ENCODE results near the gene HEATR5A.
"Not testable (repeated sequence)": the region's sequence is repeated elsewhere in the genome, so short reads cannot be mapped to it uniquely, and the experiment has no call there.

The HEATR5A gene

DNA sequence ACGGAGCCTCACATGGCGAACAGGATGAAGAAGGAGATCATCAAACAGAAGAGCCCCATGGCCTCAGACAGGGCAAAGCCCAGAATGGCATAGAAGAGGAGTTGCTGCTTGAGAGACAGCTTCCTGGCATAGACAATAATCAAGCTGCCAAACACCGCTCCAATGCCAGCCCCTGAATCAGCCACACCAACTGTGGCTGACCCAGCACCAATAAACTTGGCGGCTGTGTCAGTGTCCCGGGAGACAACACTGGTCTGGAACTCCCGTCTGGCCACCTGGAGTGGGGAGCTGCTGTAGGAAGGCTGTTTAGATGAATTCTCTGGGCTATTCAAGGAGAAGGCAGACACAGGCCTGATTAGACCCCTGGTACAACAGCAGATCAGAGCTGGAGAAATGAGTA, 100.1 kb downstream of the HEATR5A start:
- H3K56ac ChIP-seq (ENCODE audit: low read length), result no peak overlapping the region
- H4K8ac ChIP-seq (ENCODE audit: low read depth, low read length), result no peak overlapping the region
- no peak overlapping the region for H4K5ac ChIP-seq (ENCODE audit: low read length)
- no peaks in the 10 kb centered on the region for H3K4me1 ChIP-seq (ENCODE audit: control insufficient read depth, low read depth, low read length)
- H3K18ac ChIP-seq (ENCODE audit: low read length), result no peak overlapping the region
- H3K27ac ChIP-seq (ENCODE audit: low read depth, low read length), result no peak overlapping the region
- no peak overlapping the region for H3K9ac ChIP-seq (ENCODE audit: low read length)
- H3K79me2 ChIP-seq (ENCODE audit: control insufficient read depth, insufficient read depth, low read length), result no peaks in the 10 kb centered on the region
- H3K4me2 ChIP-seq (ENCODE audit: low read length), result no peak overlapping the region
- H2BK120ac ChIP-seq (ENCODE audit: low read depth, low read length), result no peak overlapping the region
- no peak for DNase-seq
- WGBS (ENCODE audit: extremely low coverage, insufficient coverage, low lambda C conversion rate), result no CpG with 5 or more reads among the region's 6 CpGs
- no peak overlapping the region for H3K23ac ChIP-seq (ENCODE audit: low read length)
- H3K79me1 ChIP-seq (ENCODE audit: low read length), result no peaks in the 10 kb centered on the region
- no peak overlapping the region for H2BK15ac ChIP-seq (replicated peaks; ENCODE audit: low read depth)
- no peak overlapping the region for H3K4me3 ChIP-seq (ENCODE audit: low read length)
- H2AK5ac ChIP-seq (ENCODE audit: low read length), result no peak overlapping the region
- H2BK5ac ChIP-seq (ENCODE audit: low read length), result no peak overlapping the region
- H3K27me3 ChIP-seq (ENCODE audit: insufficient read depth, low read length, poor library complexity), result no peaks in the 10 kb centered on the region
- no peak overlapping the region for H3K4ac ChIP-seq (ENCODE audit: low read depth, low read length)
- no peaks in the 10 kb centered on the region for H3K36me3 ChIP-seq (ENCODE audit: control insufficient read depth, insufficient read depth, low read length)

- H3K79me2 ChIP-seq (ENCODE audit: control insufficient read depth, insufficient read depth, low read length), result no peaks in the 10 kb centered on the region
- H3K56ac ChIP-seq (ENCODE audit: low read length), result no peak overlapping the region
- H3K4ac ChIP-seq (ENCODE audit: low read depth, low read length), result no peak overlapping the region
- no peak overlapping the region for H4K8ac ChIP-seq (ENCODE audit: low read depth, low read length)
- H3K23ac ChIP-seq (ENCODE audit: low read length), result no peak overlapping the region
- H3K79me1 ChIP-seq (ENCODE audit: low read length), result no peaks in the 10 kb centered on the region
- H2BK15ac ChIP-seq (replicated peaks; ENCODE audit: low read depth), result no peak overlapping the region
- WGBS (ENCODE audit: extremely low coverage, insufficient coverage, low lambda C conversion rate), result no CpG with 5 or more reads among the region's 5 CpGs
- no peaks in the 10 kb centered on the region for H3K27me3 ChIP-seq (ENCODE audit: insufficient read depth, low read length, poor library complexity)
- H2AK5ac ChIP-seq (ENCODE audit: low read length), result no peak overlapping the region
- H3K18ac ChIP-seq (ENCODE audit: low read length), result no peak overlapping the region
- H2BK120ac ChIP-seq (ENCODE audit: low read depth, low read length), result no peak overlapping the region
- no peak overlapping the region for H2BK5ac ChIP-seq (ENCODE audit: low read length)
- no peak overlapping the region for H3K9ac ChIP-seq (ENCODE audit: low read length)
- H3K4me2 ChIP-seq (ENCODE audit: low read length), result no peak overlapping the region
- no peak overlapping the region for H3K4me3 ChIP-seq (ENCODE audit: low read length)
- H3K27ac ChIP-seq (ENCODE audit: low read depth, low read length), result no peak overlapping the region
- no peaks in the 10 kb centered on the region for H3K4me1 ChIP-seq (ENCODE audit: control insufficient read depth, low read depth, low read length)
- no peak overlapping the region for H4K5ac ChIP-seq (ENCODE audit: low read length)
- DNase-seq, result no peak
- no peaks in the 10 kb centered on the region for H3K36me3 ChIP-seq (ENCODE audit: control insufficient read depth, insufficient read depth, low read length)
Measured at GRCh38 chr14:31319701-31320100, 100.6 kb downstream of the HEATR5A start.

- Histone ChIP-seq H4K5ac (ENCODE audit: low read length) (no peak overlapping the region), H3K4me2 (ENCODE audit: low read length) (no peak overlapping the region), H3K23ac (ENCODE audit: low read length) (no peak overlapping the region), H2BK5ac (ENCODE audit: low read length) (no peak overlapping the region), H2BK15ac (replicated peaks; ENCODE audit: low read depth) (no peak overlapping the region), H3K79me1 (ENCODE audit: low read length) (no peaks in the 10 kb centered on the region), H3K4ac (ENCODE audit: low read depth, low read length) (no peak overlapping the region), H3K27me3 (ENCODE audit: insufficient read depth, low read length, poor library complexity) (no peaks in the 10 kb centered on the region), H3K36me3 (ENCODE audit: control insufficient read depth, insufficient read depth, low read length) (no peaks in the 10 kb centered on the region), H3K9ac (ENCODE audit: low read length) (no peak overlapping the region), H3K18ac (ENCODE audit: low read length) (no peak overlapping the region), H3K56ac (ENCODE audit: low read length) (no peak overlapping the region), H2AK5ac (ENCODE audit: low read length) (no peak overlapping the region), H3K4me3 (ENCODE audit: low read length) (no peak overlapping the region), H3K79me2 (ENCODE audit: control insufficient read depth, insufficient read depth, low read length) (no peaks in the 10 kb centered on the region), H4K8ac (ENCODE audit: low read depth, low read length) (no peak overlapping the region), H2BK120ac (ENCODE audit: low read depth, low read length) (no peak overlapping the region), H3K4me1 (ENCODE audit: control insufficient read depth, low read depth, low read length) (no peaks in the 10 kb centered on the region), H3K27ac (ENCODE audit: low read depth, low read length) (no peak overlapping the region)
- no peak for DNase-seq
- no CpG with 5 or more reads among the region's 1 CpG for WGBS (ENCODE audit: extremely low coverage, insufficient coverage, low lambda C conversion rate)
Measured at GRCh38 chr14:31312934-31313333, 107.4 kb downstream of the HEATR5A start.

- not testable (repeated sequence) for H3K9ac ChIP-seq (ENCODE audit: low read length); H3K79me2 ChIP-seq (ENCODE audit: control insufficient read depth, insufficient read depth, low read length); H3K23ac ChIP-seq (ENCODE audit: low read length); H3K56ac ChIP-seq (ENCODE audit: low read length); DNase-seq; H3K4me2 ChIP-seq (ENCODE audit: low read length); H2BK5ac ChIP-seq (ENCODE audit: low read length); H2BK120ac ChIP-seq (ENCODE audit: low read depth, low read length); H4K5ac ChIP-seq (ENCODE audit: low read length); H3K18ac ChIP-seq (ENCODE audit: low read length); H3K36me3 ChIP-seq (ENCODE audit: control insufficient read depth, insufficient read depth, low read length); H4K8ac ChIP-seq (ENCODE audit: low read depth, low read length); H2AK5ac ChIP-seq (ENCODE audit: low read length); H3K4ac ChIP-seq (ENCODE audit: low read depth, low read length); H3K27ac ChIP-seq (ENCODE audit: low read depth, low read length); H3K27me3 ChIP-seq (ENCODE audit: insufficient read depth, low read length, poor library complexity); H3K4me3 ChIP-seq (ENCODE audit: low read length); H3K79me1 ChIP-seq (ENCODE audit: low read length); H2BK15ac ChIP-seq (replicated peaks; ENCODE audit: low read depth); H3K4me1 ChIP-seq (ENCODE audit: control insufficient read depth, low read depth, low read length)
- WGBS (ENCODE audit: extremely low coverage, insufficient coverage, low lambda C conversion rate), result no CpG with 5 or more reads among the region's 6 CpGs
Measured at GRCh38 chr14:31312370-31312769, 108.0 kb downstream of the HEATR5A start.

GRCh38 chr14:31307618-31308017, 112.7 kb downstream of the HEATR5A start:
- Histone ChIP-seq H3K4me1 (ENCODE audit: control insufficient read depth, low read depth, low read length) (no peaks in the 10 kb centered on the region), H4K8ac (ENCODE audit: low read depth, low read length) (no peak overlapping the region), H3K79me2 (ENCODE audit: control insufficient read depth, insufficient read depth, low read length) (no peaks in the 10 kb centered on the region), H2AK5ac (ENCODE audit: low read length) (no peak overlapping the region), H3K18ac (ENCODE audit: low read length) (no peak overlapping the region), H3K56ac (ENCODE audit: low read length) (no peak overlapping the region), H2BK5ac (ENCODE audit: low read length) (no peak overlapping the region), H3K4ac (ENCODE audit: low read depth, low read length) (no peak overlapping the region), H3K27me3 (ENCODE audit: insufficient read depth, low read length, poor library complexity) (no peaks in the 10 kb centered on the region), H3K4me2 (ENCODE audit: low read length) (no peak overlapping the region), H3K79me1 (ENCODE audit: low read length) (no peaks in the 10 kb centered on the region), H3K4me3 (ENCODE audit: low read length) (no peak overlapping the region), H3K27ac (ENCODE audit: low read depth, low read length) (no peak overlapping the region), H3K36me3 (ENCODE audit: control insufficient read depth, insufficient read depth, low read length) (no peaks in the 10 kb centered on the region), H2BK120ac (ENCODE audit: low read depth, low read length) (no peak overlapping the region), H2BK15ac (replicated peaks; ENCODE audit: low read depth) (no peak overlapping the region), H4K5ac (ENCODE audit: low read length) (no peak overlapping the region), H3K23ac (ENCODE audit: low read length) (no peak overlapping the region), H3K9ac (ENCODE audit: low read length) (no peak overlapping the region)
- no CpG with 5 or more reads among the region's 3 CpGs for WGBS (ENCODE audit: extremely low coverage, insufficient coverage, low lambda C conversion rate)
- DNase-seq, result no peak

DNA sequence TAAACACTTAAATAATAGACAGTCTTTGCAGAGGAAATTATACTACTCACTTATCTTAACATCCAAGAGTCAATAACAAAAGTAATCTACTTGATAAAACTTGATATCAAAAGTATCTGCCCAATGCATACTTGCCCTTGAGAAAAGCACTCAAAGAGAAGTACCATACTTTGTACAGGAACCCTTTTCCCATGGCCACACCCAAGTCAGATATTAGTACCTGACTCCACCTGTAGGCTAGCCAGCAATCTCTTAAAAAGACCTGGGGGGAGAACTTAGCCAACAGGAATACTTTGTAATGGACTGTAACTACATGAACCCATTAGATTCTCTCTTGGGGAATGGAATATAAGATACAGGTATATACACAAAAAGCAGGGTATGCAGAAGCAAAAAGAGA, 113.2 kb downstream of the HEATR5A start:
- Histone ChIP-seq H3K27ac (ENCODE audit: low read depth, low read length) (no peak overlapping the region), H3K79me1 (ENCODE audit: low read length) (no peaks in the 10 kb centered on the region), H3K4ac (ENCODE audit: low read depth, low read length) (no peak overlapping the region), H4K8ac (ENCODE audit: low read depth, low read length) (no peak overlapping the region), H3K79me2 (ENCODE audit: control insufficient read depth, insufficient read depth, low read length) (no peaks in the 10 kb centered on the region), H3K4me3 (ENCODE audit: low read length) (no peak overlapping the region), H3K27me3 (ENCODE audit: insufficient read depth, low read length, poor library complexity) (no peaks in the 10 kb centered on the region), H2AK5ac (ENCODE audit: low read length) (no peak overlapping the region), H3K4me2 (ENCODE audit: low read length) (no peak overlapping the region), H2BK120ac (ENCODE audit: low read depth, low read length) (no peak overlapping the region), H3K9ac (ENCODE audit: low read length) (no peak overlapping the region), H2BK15ac (replicated peaks; ENCODE audit: low read depth) (no peak overlapping the region), H3K36me3 (ENCODE audit: control insufficient read depth, insufficient read depth, low read length) (no peaks in the 10 kb centered on the region), H3K56ac (ENCODE audit: low read length) (no peak overlapping the region), H3K23ac (ENCODE audit: low read length) (no peak overlapping the region), H3K18ac (ENCODE audit: low read length) (no peak overlapping the region), H3K4me1 (ENCODE audit: control insufficient read depth, low read depth, low read length) (no peaks in the 10 kb centered on the region), H4K5ac (ENCODE audit: low read length) (no peak overlapping the region), H2BK5ac (ENCODE audit: low read length) (no peak overlapping the region)
- no peak for DNase-seq

Data from mesendoderm (in vitro differentiated cells).